ENCODE data around the gene VAPA.

Gene VAPA

GRCh38 chr18:9925795-9926194 is 12.0 kb downstream of the VAPA start:
- Histone ChIP-seq H3K36me3 (ENCODE audit: control insufficient read depth in 2 of 2, insufficient read depth in 2 of 2, low read length in 2 of 2) (no peaks in the 10 kb centered on the region), H3K9me3 (ENCODE audit: control insufficient read depth in 2 of 2, low read length in 2 of 2) (no peaks in the 10 kb centered on the region), H3K4me3 (ENCODE audit: low read length in 2 of 2) (no peak overlapping the region), H3K27ac (ENCODE audit: low read length) (no peak overlapping the region), H3K4me1 (ENCODE audit: control insufficient read depth, insufficient read depth, low read length) (peaks cover 3% of the 10 kb centered on the region), H3K9ac (ENCODE audit: low read length in 2 of 2) (no peak overlapping the region), H3K27me3 (ENCODE audit: control insufficient read depth in 1 of 2, insufficient read depth in 2 of 2, low read length in 2 of 2) (no peaks in the 10 kb centered on the region)

- no peak overlapping the region for H3K9ac ChIP-seq (ENCODE audit: low read length in 2 of 2)
- no peaks in the 10 kb centered on the region for H3K27me3 ChIP-seq (ENCODE audit: control insufficient read depth in 1 of 2, insufficient read depth in 2 of 2, low read length in 2 of 2)
- H3K4me1 ChIP-seq (ENCODE audit: control insufficient read depth, insufficient read depth, low read length), result peaks cover 3% of the 10 kb centered on the region
- no peak overlapping the region for H3K27ac ChIP-seq (ENCODE audit: low read length)
- no peaks in the 10 kb centered on the region for H3K9me3 ChIP-seq (ENCODE audit: control insufficient read depth in 2 of 2, low read length in 2 of 2)
- no peaks in the 10 kb centered on the region for H3K36me3 ChIP-seq (ENCODE audit: control insufficient read depth in 2 of 2, insufficient read depth in 2 of 2, low read length in 2 of 2)
- H3K4me3 ChIP-seq (ENCODE audit: low read length in 2 of 2), result peak overlapping the region; percentile 4 to 28
Observed at GRCh38 chr18:9926223-9926894, 12.5 kb downstream of the VAPA start.

GRCh38 chr18:9926977-9927376 is 13.2 kb downstream of the VAPA start:
- H3K27me3 ChIP-seq (ENCODE audit: control insufficient read depth in 1 of 2, insufficient read depth in 2 of 2, low read length in 2 of 2), result no peaks in the 10 kb centered on the region
- H3K4me1 ChIP-seq (ENCODE audit: control insufficient read depth, insufficient read depth, low read length), result peaks cover 5% of the 10 kb centered on the region
- H3K27ac ChIP-seq (ENCODE audit: low read length), result no peak overlapping the region
- H3K36me3 ChIP-seq (ENCODE audit: control insufficient read depth in 2 of 2, insufficient read depth in 2 of 2, low read length in 2 of 2), result no peaks in the 10 kb centered on the region
- H3K9me3 ChIP-seq (ENCODE audit: control insufficient read depth in 2 of 2, low read length in 2 of 2), result no peaks in the 10 kb centered on the region
- H3K4me3 ChIP-seq (ENCODE audit: low read length in 2 of 2), result no peak overlapping the region
- H3K9ac ChIP-seq (ENCODE audit: low read length in 2 of 2), result no peak overlapping the region

GRCh38 chr18:9927392-9928063 is 13.7 kb downstream of the VAPA start:
- Histone ChIP-seq H3K4me3 (ENCODE audit: low read length in 2 of 2) (no peak overlapping the region), H3K27ac (ENCODE audit: low read length) (no peak overlapping the region), H3K9me3 (ENCODE audit: control insufficient read depth in 2 of 2, low read length in 2 of 2) (no peaks in the 10 kb centered on the region), H3K4me1 (ENCODE audit: control insufficient read depth, insufficient read depth, low read length) (peaks cover 8% of the 10 kb centered on the region), H3K9ac (ENCODE audit: low read length in 2 of 2) (no peak overlapping the region), H3K27me3 (ENCODE audit: control insufficient read depth in 1 of 2, insufficient read depth in 2 of 2, low read length in 2 of 2) (no peaks in the 10 kb centered on the region), H3K36me3 (ENCODE audit: control insufficient read depth in 2 of 2, insufficient read depth in 2 of 2, low read length in 2 of 2) (peaks cover 0 to 5% of the 10 kb centered on the region in 2 donors)

- Histone ChIP-seq H3K36me3 (ENCODE audit: control insufficient read depth in 2 of 2, insufficient read depth in 2 of 2, low read length in 2 of 2) (peaks cover 0 to 11% of the 10 kb centered on the region in 2 donors), H3K9ac (ENCODE audit: low read length in 2 of 2) (no peak overlapping the region), H3K9me3 (ENCODE audit: control insufficient read depth in 2 of 2, low read length in 2 of 2) (no peaks in the 10 kb centered on the region), H3K27ac (ENCODE audit: low read length) (no peak overlapping the region), H3K4me1 (ENCODE audit: control insufficient read depth, insufficient read depth, low read length) (peaks cover 8% of the 10 kb centered on the region), H3K4me3 (ENCODE audit: low read length in 2 of 2) (no peak overlapping the region), H3K27me3 (ENCODE audit: control insufficient read depth in 1 of 2, insufficient read depth in 2 of 2, low read length in 2 of 2) (no peaks in the 10 kb centered on the region)
Observed at GRCh38 chr18:9928646-9929259, 14.9 kb downstream of the VAPA start.

GRCh38 chr18:9930299-9930884 is 16.6 kb downstream of the VAPA start:
- peaks cover 0 to 13% of the 10 kb centered on the region in 2 donors for H3K36me3 ChIP-seq (ENCODE audit: control insufficient read depth in 2 of 2, insufficient read depth in 2 of 2, low read length in 2 of 2)
- no peak overlapping the region for H3K9ac ChIP-seq (ENCODE audit: low read length in 2 of 2)
- no peaks in the 10 kb centered on the region for H3K27me3 ChIP-seq (ENCODE audit: control insufficient read depth in 1 of 2, insufficient read depth in 2 of 2, low read length in 2 of 2)
- no peak overlapping the region for H3K27ac ChIP-seq (ENCODE audit: low read length)
- no peaks in the 10 kb centered on the region for H3K9me3 ChIP-seq (ENCODE audit: control insufficient read depth in 2 of 2, low read length in 2 of 2)
- peaks cover 8% of the 10 kb centered on the region for H3K4me1 ChIP-seq (ENCODE audit: control insufficient read depth, insufficient read depth, low read length)
- no peak overlapping the region for H3K4me3 ChIP-seq (ENCODE audit: low read length in 2 of 2)

- no peak overlapping the region for H3K4me3 ChIP-seq (ENCODE audit: low read length in 2 of 2)
- H3K9me3 ChIP-seq (ENCODE audit: control insufficient read depth in 2 of 2, low read length in 2 of 2), result no peaks in the 10 kb centered on the region
- H3K36me3 ChIP-seq (ENCODE audit: control insufficient read depth in 2 of 2, insufficient read depth in 2 of 2, low read length in 2 of 2), result peaks cover 0 to 13% of the 10 kb centered on the region in 2 donors
- H3K4me1 ChIP-seq (ENCODE audit: control insufficient read depth, insufficient read depth, low read length), result peaks cover 5% of the 10 kb centered on the region
- H3K27me3 ChIP-seq (ENCODE audit: control insufficient read depth in 1 of 2, insufficient read depth in 2 of 2, low read length in 2 of 2), result no peaks in the 10 kb centered on the region
- no peak overlapping the region for H3K9ac ChIP-seq (ENCODE audit: low read length in 2 of 2)
- H3K27ac ChIP-seq (ENCODE audit: low read length), result no peak overlapping the region
Observed at GRCh38 chr18:9931146-9931545, 17.3 kb downstream of the VAPA start.

- Histone ChIP-seq H3K27ac (ENCODE audit: low read length) (no peak overlapping the region), H3K36me3 (ENCODE audit: control insufficient read depth in 2 of 2, insufficient read depth in 2 of 2, low read length in 2 of 2) (peaks cover 2 to 13% of the 10 kb centered on the region in 2 donors), H3K9me3 (ENCODE audit: control insufficient read depth in 2 of 2, low read length in 2 of 2) (no peaks in the 10 kb centered on the region), H3K27me3 (ENCODE audit: control insufficient read depth in 1 of 2, insufficient read depth in 2 of 2, low read length in 2 of 2) (no peaks in the 10 kb centered on the region), H3K4me3 (ENCODE audit: low read length in 2 of 2) (no peak overlapping the region), H3K4me1 (ENCODE audit: control insufficient read depth, insufficient read depth, low read length) (peaks cover 5% of the 10 kb centered on the region), H3K9ac (ENCODE audit: low read length in 2 of 2) (no peak overlapping the region)
Observed at GRCh38 chr18:9931678-9932077, 17.9 kb downstream of the VAPA start.

- no peak overlapping the region for H3K27ac ChIP-seq (ENCODE audit: low read length)
- H3K4me1 ChIP-seq (ENCODE audit: control insufficient read depth, insufficient read depth, low read length), result peaks cover 5% of the 10 kb centered on the region
- H3K4me3 ChIP-seq (ENCODE audit: low read length in 2 of 2), result no peak overlapping the region
- no peak overlapping the region for H3K9ac ChIP-seq (ENCODE audit: low read length in 2 of 2)
- H3K9me3 ChIP-seq (ENCODE audit: control insufficient read depth in 2 of 2, low read length in 2 of 2), result no peaks in the 10 kb centered on the region
- no peaks in the 10 kb centered on the region for H3K27me3 ChIP-seq (ENCODE audit: control insufficient read depth in 1 of 2, insufficient read depth in 2 of 2, low read length in 2 of 2)
- H3K36me3 ChIP-seq (ENCODE audit: control insufficient read depth in 2 of 2, insufficient read depth in 2 of 2, low read length in 2 of 2), result peaks cover 6 to 19% of the 10 kb centered on the region in 2 donors
Observed at GRCh38 chr18:9933865-9934264, 20.0 kb downstream of the VAPA start.

- no peak overlapping the region for H3K27ac ChIP-seq (ENCODE audit: low read length)
Observed at GRCh38 chr18:9934274-9934673, 20.5 kb downstream of the VAPA start.

More at GRCh38 chr18:9934274-9934673, 20.5 kb downstream of the VAPA start:
- no peak overlapping the region for H3K9ac ChIP-seq (ENCODE audit: low read length in 2 of 2)
- no peaks in the 10 kb centered on the region for H3K27me3 ChIP-seq (ENCODE audit: control insufficient read depth in 1 of 2, insufficient read depth in 2 of 2, low read length in 2 of 2)
- peaks cover 5% of the 10 kb centered on the region for H3K4me1 ChIP-seq (ENCODE audit: control insufficient read depth, insufficient read depth, low read length)
- H3K9me3 ChIP-seq (ENCODE audit: control insufficient read depth in 2 of 2, low read length in 2 of 2), result no peaks in the 10 kb centered on the region
- peaks cover 6 to 19% of the 10 kb centered on the region in 2 donors for H3K36me3 ChIP-seq (ENCODE audit: control insufficient read depth in 2 of 2, insufficient read depth in 2 of 2, low read length in 2 of 2)
- H3K4me3 ChIP-seq (ENCODE audit: low read length in 2 of 2), result no peak overlapping the region

Measured in stomach smooth muscle (tissue), 2 donors.